HK-2 (cell line): ENCODE measurements around the gene CGNL1.

Experiments
- DNase-seq: peaks from one replicate; pipeline ENCODE4 v3.0.0-alpha.2; 2018; ENCODE audit not compliant: unreplicated experiment

Gene CGNL1

GRCh38 chr15:57548835-57549234 lies 172.5 kb downstream of the CGNL1 start:
- DNase-seq, result no peak

- DNase-seq, result no peak
These were observed 173.6 kb downstream of the CGNL1 start for GRCh38 chr15:57549935-57550334.

GRCh38 chr15:57550640-57551039 lies 174.3 kb downstream of the CGNL1 start:
- DNase-seq, result no peak

GRCh38 chr15:57551715-57552677 lies 175.7 kb downstream of the CGNL1 start:
- peak; percentile 52 for DNase-seq

GRCh38 chr15:57552678-57553334 lies 176.5 kb downstream of the CGNL1 start:
- no peak for DNase-seq

GRCh38 chr15:57553526-57553925 lies 177.2 kb downstream of the CGNL1 start:
- DNase-seq, result no peak

- no peak for DNase-seq
These were observed 177.9 kb downstream of the CGNL1 start for GRCh38 chr15:57554063-57554811.

GRCh38 chr15:57554812-57555179 lies 178.5 kb downstream of the CGNL1 start:
- DNase-seq, result no peak

- DNase-seq, result no peak
These were observed 179.0 kb downstream of the CGNL1 start for GRCh38 chr15:57555270-57555669.

GRCh38 chr15:57556040-57556439 lies 179.7 kb downstream of the CGNL1 start:
- DNase-seq, result no peak

- DNase-seq, result no peak
These were observed 181.0 kb downstream of the CGNL1 start for GRCh38 chr15:57557267-57557666.

GRCh38 chr15:57557810-57558209 lies 181.5 kb downstream of the CGNL1 start:
- no peak for DNase-seq

GRCh38 chr15:57559875-57560274 lies 183.6 kb downstream of the CGNL1 start:
- DNase-seq, result peak; percentile 64

- peak; percentile 49 for DNase-seq
These were observed 184.9 kb downstream of the CGNL1 start for GRCh38 chr15:57561041-57561711.

GRCh38 chr15:57562196-57562769 lies 186.0 kb downstream of the CGNL1 start:
- DNase-seq, result no peak

GRCh38 chr15:57563416-57563815 lies 187.1 kb downstream of the CGNL1 start:
- DNase-seq, result no peak

GRCh38 chr15:57565311-57565710 lies 189.0 kb downstream of the CGNL1 start:
- no peak for DNase-seq

GRCh38 chr15:57566834-57567233 lies 190.5 kb downstream of the CGNL1 start:
- no peak for DNase-seq

GRCh38 chr15:57567891-57568290 lies 191.6 kb downstream of the CGNL1 start:
- no peak for DNase-seq

GRCh38 chr15:57568299-57568698 lies 192.0 kb downstream of the CGNL1 start:
- no peak for DNase-seq

- no peak for DNase-seq
These were observed 194.0 kb downstream of the CGNL1 start for GRCh38 chr15:57570340-57570739.
